GM04504 (cell line): Measurements from ENCODE around the gene GLRA1.

Experiments
- DNase-seq: peaks from one replicate; pipeline ENCODE4 v3.0.0-alpha.2; 2012; ENCODE audit warnings: low read depth

GLRA1 gene

DNA sequence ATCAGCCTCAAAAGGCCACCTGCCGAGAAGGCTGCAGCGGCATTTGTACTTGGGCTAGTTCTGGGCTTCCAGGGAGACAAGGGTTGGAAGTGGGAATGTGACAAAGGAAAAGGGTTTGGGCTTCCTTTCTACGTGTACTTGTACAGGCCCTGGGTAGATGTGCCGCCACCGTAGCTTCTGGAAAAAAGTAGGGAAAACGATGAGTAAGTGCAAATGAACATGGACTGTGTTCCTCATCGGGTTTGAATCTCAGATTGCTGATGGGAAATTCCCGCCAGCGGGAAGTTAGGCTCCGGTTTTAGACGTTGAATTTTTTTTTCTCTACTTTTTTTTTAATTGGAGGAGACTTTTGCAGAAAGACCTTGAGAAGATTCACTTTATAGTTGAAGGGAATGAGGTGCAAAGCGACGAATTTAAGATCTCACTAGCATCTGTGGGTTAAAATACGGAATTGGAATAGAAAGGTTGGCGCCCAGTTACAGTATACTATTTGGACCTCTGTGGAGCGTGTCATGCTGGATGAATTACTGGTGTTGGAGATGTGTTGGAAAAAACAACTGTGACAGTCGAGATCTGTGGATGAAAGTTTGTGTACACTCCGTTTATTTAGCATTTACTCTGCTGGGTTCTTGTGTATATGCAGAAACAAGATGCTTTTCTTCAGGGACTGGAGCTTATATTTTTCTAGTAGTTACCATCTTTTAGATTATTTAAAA lies 151.6 kb downstream of the GLRA1 start:
- no peak for DNase-seq
